ENCODE data around the gene BRIX1. TPM values are rescaled to one million over a fixed set of nuclear protein-coding genes. Genes with fewer than 3 reads are reported as not detected.

The BRIX1 gene
- total RNA-seq, 1 donor from 2014 or later = 43.2 TPM

DNA sequence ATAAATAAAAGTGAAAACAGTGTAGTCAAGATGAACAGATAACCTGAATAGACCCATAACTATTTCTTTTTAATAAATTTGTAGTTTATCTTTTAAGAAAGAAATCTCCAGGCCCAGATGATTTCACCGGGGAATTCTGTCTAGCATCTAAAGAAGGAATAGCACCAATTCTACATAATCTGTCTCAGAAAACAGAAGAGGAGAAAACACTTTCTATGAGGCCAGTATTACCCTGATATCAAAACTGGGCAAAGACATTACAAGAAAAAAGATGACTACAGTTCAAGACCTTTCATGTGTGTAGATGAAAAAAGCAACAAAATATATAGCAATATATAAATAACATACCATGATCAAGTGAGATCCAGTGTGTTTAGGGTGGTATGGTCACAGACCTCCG, 45.1 kb upstream of the BRIX1 start:
- H3K4me1 Mint-ChIP-seq = peaks cover 23% of the 10 kb centered on the region

DNA sequence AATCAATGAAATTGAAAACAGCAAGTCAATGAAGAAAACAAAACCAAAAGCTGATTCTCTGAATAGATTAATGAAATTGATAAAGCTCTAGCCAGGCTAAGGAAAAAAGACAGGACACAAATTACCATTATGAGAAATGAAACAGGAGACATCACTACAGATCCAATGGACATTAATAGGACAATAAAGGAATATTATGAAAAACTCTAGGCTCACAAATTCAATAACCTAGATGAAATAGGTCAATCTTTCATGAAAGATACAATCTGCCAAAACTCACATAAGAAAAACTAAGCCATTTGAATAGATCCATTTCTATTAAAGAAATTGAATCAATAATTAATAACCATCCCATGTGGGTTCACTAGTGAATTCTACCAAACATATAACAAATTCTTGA, 39.2 kb upstream of the BRIX1 start:
- H3K36me3 Mint-ChIP-seq (ENCODE audit: low read depth) = peaks cover 18% of the 10 kb centered on the region
- no peaks in the 10 kb centered on the region for H3K27me3 Mint-ChIP-seq (ENCODE audit: low read depth)
- no peak overlapping the region for H3K27ac Mint-ChIP-seq (ENCODE audit: unreplicated experiment)
- H3K4me1 Mint-ChIP-seq = peaks cover 4% of the 10 kb centered on the region
- H3K9me3 Mint-ChIP-seq = peaks cover 11% of the 10 kb centered on the region
- TF ChIP-seq, protein P1, sequence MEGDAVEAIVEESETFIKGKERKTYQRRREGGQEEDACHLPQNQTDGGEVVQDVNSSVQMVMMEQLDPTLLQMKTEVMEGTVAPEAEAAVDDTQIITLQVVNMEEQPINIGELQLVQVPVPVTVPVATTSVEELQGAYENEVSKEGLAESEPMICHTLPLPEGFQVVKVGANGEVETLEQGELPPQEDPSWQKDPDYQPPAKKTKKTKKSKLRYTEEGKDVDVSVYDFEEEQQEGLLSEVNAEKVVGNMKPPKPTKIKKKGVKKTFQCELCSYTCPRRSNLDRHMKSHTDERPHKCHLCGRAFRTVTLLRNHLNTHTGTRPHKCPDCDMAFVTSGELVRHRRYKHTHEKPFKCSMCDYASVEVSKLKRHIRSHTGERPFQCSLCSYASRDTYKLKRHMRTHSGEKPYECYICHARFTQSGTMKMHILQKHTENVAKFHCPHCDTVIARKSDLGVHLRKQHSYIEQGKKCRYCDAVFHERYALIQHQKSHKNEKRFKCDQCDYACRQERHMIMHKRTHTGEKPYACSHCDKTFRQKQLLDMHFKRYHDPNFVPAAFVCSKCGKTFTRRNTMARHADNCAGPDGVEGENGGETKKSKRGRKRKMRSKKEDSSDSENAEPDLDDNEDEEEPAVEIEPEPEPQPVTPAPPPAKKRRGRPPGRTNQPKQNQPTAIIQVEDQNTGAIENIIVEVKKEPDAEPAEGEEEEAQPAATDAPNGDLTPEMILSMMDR (conservative IDR thresholded peaks at IDR 0.05) = no peak
- H3K4me3 Mint-ChIP-seq = no peak overlapping the region
- no peak for DNase-seq (ENCODE audit: low read depth, low spot score)

More for the DNA sequence above, 45.1 kb upstream of the BRIX1 start:
- no peak for DNase-seq (ENCODE audit: low read depth, low spot score)
- H3K27me3 Mint-ChIP-seq (ENCODE audit: low read depth) = no peaks in the 10 kb centered on the region
- TF ChIP-seq, protein P1 (conservative IDR thresholded peaks at IDR 0.05) = no peak
- peaks cover 4% of the 10 kb centered on the region for H3K9me3 Mint-ChIP-seq
- peaks cover 14% of the 10 kb centered on the region for H3K36me3 Mint-ChIP-seq (ENCODE audit: low read depth)
- H3K27ac Mint-ChIP-seq (ENCODE audit: unreplicated experiment) = no peak overlapping the region
- no peak overlapping the region for H3K4me3 Mint-ChIP-seq

DNA sequence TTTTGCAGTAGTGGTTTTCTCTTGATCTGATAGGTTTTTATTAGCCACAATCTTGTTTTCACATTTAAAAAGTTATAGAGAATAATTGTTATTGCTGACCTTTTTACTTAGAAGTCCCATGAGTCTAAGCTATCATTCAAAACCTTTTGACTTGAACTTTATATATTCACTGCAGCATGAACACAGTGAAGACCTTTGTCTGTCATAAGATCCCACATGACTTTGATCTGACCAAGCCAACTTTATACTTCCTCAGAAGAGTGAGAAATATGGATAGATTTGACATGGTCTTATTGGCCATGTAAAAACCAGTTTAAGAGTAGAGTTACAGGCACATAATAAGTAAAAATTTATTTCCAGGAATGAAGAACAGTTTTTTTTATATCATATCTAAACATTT, 34.3 kb upstream of the BRIX1 start:
- no peak overlapping the region for H3K27ac Mint-ChIP-seq (ENCODE audit: unreplicated experiment)
- H3K9me3 Mint-ChIP-seq = peaks cover 1% of the 10 kb centered on the region
- TF ChIP-seq, protein P1 (conservative IDR thresholded peaks at IDR 0.05) = no peak
- H3K27me3 Mint-ChIP-seq (ENCODE audit: low read depth) = no peaks in the 10 kb centered on the region
- no peak for DNase-seq (ENCODE audit: low read depth, low spot score)
- peaks cover 6% of the 10 kb centered on the region for H3K36me3 Mint-ChIP-seq (ENCODE audit: low read depth)
- peaks cover 9% of the 10 kb centered on the region for H3K4me1 Mint-ChIP-seq
- H3K4me3 Mint-ChIP-seq = no peak overlapping the region

DNA sequence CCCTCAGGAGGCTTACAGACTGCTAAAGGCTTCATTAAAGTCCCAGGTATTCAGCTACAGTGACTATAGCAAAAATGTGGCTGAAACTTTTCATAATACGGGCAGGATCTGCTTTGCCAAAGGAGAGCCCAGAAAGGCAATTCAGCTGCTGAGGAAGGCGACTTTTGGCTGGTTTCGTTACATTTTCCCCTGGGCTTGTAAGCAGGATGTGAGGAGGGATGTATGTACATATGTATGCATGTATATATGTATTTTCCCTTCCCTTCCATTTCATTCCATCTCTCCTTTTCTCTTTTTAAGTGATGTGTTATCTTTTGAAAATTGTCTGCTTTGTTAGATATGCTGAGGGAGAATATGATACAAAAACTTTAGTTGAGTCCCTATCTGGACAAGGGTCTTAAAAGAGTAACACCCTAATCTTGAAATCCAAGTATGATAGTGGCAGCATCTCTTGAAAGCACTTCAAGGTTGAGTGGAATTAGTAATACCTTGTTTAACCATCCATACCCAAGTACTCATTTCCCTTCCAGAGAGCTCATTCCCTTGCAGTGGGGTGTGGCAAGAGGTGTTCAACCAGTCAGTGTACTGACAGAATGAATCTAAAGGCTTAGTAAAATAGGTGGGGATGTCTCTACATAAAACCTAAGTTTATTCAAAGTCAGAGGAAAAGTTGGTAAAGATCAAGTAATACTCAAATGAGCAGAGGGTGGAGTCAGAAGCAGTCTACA, 29.0 kb upstream of the BRIX1 start:
- Mint-ChIP-seq H3K27me3 (ENCODE audit: low read depth) (no peaks in the 10 kb centered on the region), H3K4me3 (no peak overlapping the region), H3K9me3 (no peaks in the 10 kb centered on the region), H3K4me1 (peaks cover 2% of the 10 kb centered on the region), H3K27ac (ENCODE audit: unreplicated experiment) (no peak overlapping the region), H3K36me3 (ENCODE audit: low read depth) (no peaks in the 10 kb centered on the region)
- DNase-seq (ENCODE audit: low read depth, low spot score) = no peak
- TF ChIP-seq, protein P1 (conservative IDR thresholded peaks at IDR 0.05) = no peak

DNA sequence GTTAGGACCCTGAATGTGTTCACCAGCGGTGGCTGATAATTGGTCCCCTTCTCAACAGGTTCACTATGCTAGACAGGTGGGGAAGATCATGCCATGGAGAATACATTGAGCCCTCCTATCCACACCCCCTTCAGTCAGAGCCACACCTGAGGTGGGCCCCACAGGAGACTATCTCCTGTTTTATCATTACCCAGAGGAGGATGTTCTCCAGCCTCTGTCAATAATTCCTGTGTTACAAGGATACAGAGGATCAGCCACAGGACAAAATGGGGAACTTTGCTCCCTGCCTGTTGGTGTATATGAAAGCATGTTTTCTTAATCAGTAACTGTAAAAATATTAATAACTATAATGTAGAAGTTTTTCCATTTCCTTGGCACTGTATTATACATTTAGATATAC, 26.1 kb upstream of the BRIX1 start:
- Mint-ChIP-seq H3K36me3 (ENCODE audit: low read depth) (no peaks in the 10 kb centered on the region), H3K9me3 (no peaks in the 10 kb centered on the region), H3K4me3 (no peak overlapping the region), H3K27ac (ENCODE audit: unreplicated experiment) (no peak overlapping the region), H3K27me3 (ENCODE audit: low read depth) (no peaks in the 10 kb centered on the region), H3K4me1 (no peaks in the 10 kb centered on the region)
- no peak for DNase-seq (ENCODE audit: low read depth, low spot score)
- TF ChIP-seq, protein P1 (conservative IDR thresholded peaks at IDR 0.05) = no peak
